ENCODE results near the gene HARS1.

DNA sequence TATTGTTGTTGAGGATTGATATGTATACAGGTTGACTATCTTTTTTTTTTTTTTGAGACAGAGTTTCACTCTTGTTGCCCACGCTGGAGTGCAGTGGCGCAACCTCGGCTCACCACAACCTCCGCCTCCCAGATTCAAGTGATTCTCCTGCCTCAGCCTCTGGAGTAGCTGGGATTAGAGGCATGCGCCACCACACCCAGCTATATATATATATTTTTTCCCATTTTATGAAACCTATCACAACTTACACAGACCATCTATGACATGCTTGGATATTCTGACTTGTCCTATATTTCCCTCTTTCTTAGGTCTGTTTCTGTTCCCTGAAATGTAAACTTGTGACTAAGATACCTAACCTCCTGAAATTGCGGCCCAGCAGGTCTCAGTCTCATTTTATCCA lies 63.2 kb downstream of the HARS1 start:
- TF ChIP-seq, protein P1, sequence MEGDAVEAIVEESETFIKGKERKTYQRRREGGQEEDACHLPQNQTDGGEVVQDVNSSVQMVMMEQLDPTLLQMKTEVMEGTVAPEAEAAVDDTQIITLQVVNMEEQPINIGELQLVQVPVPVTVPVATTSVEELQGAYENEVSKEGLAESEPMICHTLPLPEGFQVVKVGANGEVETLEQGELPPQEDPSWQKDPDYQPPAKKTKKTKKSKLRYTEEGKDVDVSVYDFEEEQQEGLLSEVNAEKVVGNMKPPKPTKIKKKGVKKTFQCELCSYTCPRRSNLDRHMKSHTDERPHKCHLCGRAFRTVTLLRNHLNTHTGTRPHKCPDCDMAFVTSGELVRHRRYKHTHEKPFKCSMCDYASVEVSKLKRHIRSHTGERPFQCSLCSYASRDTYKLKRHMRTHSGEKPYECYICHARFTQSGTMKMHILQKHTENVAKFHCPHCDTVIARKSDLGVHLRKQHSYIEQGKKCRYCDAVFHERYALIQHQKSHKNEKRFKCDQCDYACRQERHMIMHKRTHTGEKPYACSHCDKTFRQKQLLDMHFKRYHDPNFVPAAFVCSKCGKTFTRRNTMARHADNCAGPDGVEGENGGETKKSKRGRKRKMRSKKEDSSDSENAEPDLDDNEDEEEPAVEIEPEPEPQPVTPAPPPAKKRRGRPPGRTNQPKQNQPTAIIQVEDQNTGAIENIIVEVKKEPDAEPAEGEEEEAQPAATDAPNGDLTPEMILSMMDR (IDR thresholded peaks at IDR 0.05), result no peak
- no peak for TF ChIP-seq EP300 (IDR thresholded peaks at IDR 0.05)
- TF ChIP-seq POLR2AphosphoS5 (IDR thresholded peaks at IDR 0.05), result no peak
- no peak for TF ChIP-seq POLR2A (IDR thresholded peaks at IDR 0.05)
